HG02981 (cell line): ENCODE results near the gene RIPOR3.
"Not testable (repeated sequence)": the region's sequence is repeated elsewhere in the genome, so short reads cannot be mapped to it uniquely, and the experiment has no call there.

Experiments used
- ATAC-seq: cut with Tn5 transposase; IDR thresholded peaks from one replicate; pipeline ENCODE4 v1.9.1; 2021; ENCODE audit warnings: mild to moderate bottlenecking, moderate library complexity; ENCODE audit not compliant: unreplicated experiment

Gene RIPOR3

GRCh38 chr20:50635014-50635557 is 56.3 kb downstream of the RIPOR3 start:
- no peak for ATAC-seq

GRCh38 chr20:50634191-50634590 is 57.2 kb downstream of the RIPOR3 start:
- ATAC-seq, result no peak

DNA sequence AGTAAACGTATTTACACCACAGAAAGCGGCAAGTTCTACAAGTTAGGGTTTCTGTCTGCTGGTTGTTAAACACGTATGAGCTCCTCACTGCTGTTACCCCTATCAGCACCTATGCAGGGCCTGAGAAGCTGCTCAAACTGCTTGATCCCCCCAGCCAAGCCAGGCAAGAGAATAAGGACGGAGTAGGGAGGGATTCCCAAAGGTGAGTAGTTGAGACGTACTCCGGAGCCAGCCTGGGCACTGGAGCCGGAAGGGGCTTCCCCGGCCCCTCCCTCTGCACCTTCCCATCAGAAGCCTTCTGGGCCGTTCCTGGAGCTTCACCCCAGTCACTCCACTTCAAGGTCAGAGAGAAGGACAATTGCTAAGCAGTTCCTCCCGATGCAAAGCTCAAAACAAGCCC is 58.0 kb downstream of the RIPOR3 start:
- ATAC-seq, result no peak

DNA sequence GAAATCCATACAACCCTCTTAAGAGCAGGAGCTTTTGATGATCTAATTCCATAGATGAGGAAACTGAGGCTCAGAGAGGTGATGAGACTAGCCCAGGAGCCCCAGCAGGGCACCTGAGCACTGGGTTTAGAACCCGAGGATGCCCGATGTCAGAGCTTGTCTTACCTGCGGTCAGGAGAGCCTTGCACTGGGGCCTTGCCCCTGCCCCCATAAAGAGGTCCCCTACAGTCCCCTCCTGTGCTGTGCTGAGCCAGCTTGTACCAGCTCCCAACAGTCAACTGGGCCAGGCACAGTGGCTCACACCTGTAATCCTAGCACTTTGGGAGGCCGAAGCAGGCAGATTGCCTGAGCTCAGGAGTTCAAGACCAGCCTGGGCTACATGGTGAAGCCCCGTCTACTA is 58.6 kb downstream of the RIPOR3 start:
- ATAC-seq, result no peak

- no peak for ATAC-seq
These were observed 59.1 kb downstream of the RIPOR3 start for GRCh38 chr20:50632236-50632635.

- no peak for ATAC-seq
These were observed 60.6 kb downstream of the RIPOR3 start for GRCh38 chr20:50630578-50631263.

DNA sequence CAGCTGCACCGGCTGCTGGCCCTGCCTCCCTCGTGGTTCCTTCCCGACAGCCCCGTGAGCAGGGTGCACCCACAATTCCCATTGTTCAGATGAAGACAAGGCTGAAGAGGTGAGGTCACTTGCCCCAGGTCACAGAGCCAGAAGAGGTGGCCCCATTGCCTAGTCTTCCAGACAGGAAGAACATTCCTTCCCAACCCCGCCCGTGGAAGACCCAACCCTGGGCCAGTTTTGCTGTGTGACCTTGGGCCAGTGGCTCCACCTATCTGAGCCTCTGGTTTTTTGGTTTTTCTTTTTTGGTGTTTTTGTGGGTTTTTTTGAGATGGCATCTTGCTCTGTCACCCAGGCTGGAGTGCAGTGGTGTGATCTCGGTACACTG is 61.7 kb downstream of the RIPOR3 start:
- no peak for ATAC-seq

DNA sequence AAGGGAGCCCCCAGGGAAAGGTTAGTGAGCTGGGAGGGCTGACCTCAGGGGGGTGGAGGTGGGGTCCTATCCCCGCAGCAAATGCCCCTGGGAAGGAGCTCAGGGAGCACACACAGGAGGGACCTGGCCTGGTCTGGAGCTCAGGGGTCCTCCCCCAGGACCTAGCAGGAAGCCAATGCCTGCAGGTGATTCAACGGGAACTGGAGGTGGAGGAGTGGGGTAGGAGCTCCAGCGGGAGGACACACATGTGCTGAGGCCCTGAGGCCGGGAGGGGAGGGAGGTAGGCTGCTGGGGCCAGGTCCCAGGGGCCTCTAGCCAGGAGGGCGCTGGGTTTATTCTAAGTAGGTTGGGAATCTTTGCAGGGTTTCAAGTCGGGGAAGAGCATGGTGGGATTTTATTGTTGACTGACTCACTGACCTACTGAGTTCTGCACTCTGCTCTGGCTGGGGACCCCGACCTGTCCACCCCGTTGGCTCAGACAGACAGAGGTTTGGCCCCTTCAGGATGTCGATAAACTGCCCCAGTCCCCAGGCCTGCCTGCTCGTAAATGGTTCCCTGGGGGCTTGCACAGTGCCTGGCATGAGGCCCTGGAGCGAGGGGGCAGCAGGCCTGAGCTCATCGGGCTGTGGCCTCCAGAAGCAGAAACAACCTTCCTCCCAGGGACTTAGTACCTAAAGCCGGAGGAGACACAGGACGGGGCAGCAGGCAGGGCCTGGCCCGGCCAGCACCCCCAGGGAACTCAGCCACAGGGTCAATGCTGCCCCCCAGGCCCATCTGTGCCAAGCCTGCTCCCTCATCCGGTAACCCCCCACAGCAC is 62.3 kb downstream of the RIPOR3 start:
- no peak for ATAC-seq

DNA sequence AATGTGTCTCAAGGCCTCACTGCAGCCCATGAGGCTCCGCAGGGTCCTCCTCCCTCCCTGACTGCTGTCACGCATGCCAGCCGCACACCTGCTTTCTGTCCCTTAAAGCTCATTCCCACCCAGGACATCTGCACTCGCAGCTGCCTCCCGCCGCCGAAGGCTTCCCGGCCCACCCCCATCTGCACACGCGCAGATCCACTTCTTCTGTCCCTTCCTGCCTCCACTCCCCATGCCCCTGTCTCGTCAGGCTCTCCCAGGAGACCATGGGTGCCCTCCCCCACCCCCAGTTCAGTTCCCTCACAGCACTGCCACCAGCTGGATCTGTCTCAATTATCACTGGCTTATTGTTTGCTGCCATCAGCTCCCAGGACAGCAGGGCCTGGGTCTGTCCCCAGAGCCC is 63.0 kb downstream of the RIPOR3 start:
- no peak for ATAC-seq

DNA sequence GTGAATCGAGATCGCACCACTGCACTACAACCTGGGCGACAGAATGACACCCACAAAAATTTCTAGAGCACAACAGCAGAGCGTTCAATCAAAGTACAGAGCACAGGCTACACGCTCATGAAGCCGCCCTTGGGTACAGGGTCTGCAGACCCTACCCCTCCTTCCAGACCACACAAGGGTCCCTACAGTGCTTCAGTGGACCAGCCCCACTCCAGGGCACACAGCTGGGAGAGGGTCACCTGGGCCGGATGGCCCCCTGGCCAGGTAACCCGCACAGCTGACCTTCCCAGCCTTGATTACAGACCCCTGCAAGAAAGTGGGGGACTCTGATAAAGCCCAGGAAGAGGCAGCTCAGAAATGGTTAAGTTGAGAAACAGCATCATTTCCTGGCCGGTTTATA is 63.6 kb downstream of the RIPOR3 start:
- no peak for ATAC-seq

DNA sequence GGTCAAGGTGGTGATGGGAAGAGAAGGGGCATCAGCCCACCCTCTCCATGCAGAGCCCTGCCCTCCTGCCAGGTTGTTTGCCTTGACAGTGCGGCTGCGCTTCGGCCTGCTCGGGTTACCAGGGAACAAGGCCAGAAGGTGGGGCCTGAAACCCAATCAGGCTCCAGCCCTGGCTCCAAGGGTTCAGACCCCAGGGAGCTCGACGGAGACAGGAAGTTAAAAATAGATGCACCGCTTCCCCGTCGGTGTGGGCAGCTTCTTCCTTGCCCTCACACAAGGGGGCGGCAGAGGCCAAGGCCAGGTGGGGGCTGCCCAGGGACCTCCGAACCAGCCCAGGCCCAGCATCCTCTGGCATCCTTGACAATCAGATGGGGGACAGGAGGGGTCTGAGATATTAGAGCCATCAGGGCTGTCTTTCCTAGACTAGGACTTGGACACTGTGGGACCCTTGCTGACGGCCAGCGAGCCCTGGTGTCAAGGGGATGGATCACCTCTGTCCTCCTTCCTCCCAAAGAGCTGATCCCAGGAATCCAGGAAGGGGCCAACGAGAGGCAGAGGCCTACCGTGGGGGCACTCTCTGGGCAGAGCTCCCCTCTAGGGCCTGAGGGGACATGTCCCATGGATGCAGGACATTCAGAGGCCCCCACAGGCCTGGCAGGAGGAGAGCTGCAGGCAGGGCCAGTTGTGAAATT is 65.2 kb downstream of the RIPOR3 start:
- no peak for ATAC-seq

- ATAC-seq, result no peak
These were observed 66.9 kb downstream of the RIPOR3 start for GRCh38 chr20:50624351-50625016.

GRCh38 chr20:50621068-50621665 is 70.2 kb downstream of the RIPOR3 start:
- no peak for ATAC-seq

DNA sequence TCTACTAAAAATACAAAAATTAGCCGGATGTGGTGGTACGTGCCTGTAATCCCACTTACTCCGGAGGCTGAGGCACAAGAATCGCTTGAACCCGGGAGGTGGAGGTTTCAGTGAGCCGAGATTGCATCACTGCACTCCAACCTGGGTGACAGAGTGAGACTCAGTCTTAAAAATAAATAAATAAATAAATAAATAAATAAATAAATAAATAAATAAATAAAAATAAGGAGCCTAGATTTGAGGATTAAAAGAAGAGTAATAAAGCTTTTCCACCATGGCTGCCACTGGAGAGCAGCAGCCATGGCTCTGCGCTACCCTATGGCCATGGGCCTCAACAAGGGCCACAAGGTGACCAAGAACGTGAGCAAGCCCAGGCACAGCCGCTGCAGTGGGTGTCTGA is 70.9 kb downstream of the RIPOR3 start:
- not testable (repeated sequence) for ATAC-seq

- no peak for ATAC-seq
These were observed 72.8 kb downstream of the RIPOR3 start for GRCh38 chr20:50618537-50618936.

- ATAC-seq, result no peak
These were observed 74.3 kb downstream of the RIPOR3 start for GRCh38 chr20:50617022-50617421.

DNA sequence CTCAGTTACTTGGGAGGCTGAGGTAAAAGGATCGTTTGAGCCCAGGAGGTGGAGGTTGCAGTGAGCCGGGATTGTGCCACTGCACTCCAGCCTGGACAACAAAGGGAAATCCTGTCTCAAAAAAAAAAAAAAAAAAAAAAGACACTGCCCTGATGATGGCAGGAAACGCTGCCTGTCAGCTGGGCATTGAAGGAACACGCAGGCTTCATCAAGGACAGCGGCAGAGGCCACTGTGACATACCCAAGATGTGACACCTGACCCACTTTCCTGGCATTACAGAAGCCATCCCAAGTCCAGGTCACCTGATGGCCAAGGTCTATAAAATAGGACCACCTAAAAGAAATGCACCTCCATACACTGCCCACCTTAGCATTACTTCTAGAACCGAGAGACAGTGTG is 75.9 kb downstream of the RIPOR3 start:
- ATAC-seq, result no peak

- no peak for ATAC-seq
These were observed 77.7 kb downstream of the RIPOR3 start for GRCh38 chr20:50613438-50614169.

GRCh38 chr20:50611128-50611810 is 80.1 kb downstream of the RIPOR3 start:
- ATAC-seq, result no peak
